Measurements from ENCODE around the gene PRR20G.

PRR20G gene

GRCh38 chr3:127262533-127262932 is 25.3 kb downstream of the PRR20G start:
- DNase-seq: no peak

- DNase-seq: no peak
Measured at GRCh38 chr3:127261925-127262324, 25.9 kb downstream of the PRR20G start.

GRCh38 chr3:127260826-127261555 is 26.9 kb downstream of the PRR20G start:
- DNase-seq: no peak

- no peak for DNase-seq
Measured at GRCh38 chr3:127260416-127260815, 27.4 kb downstream of the PRR20G start.

GRCh38 chr3:127259882-127260281 is 28.0 kb downstream of the PRR20G start:
- no peak for DNase-seq

- no peak for DNase-seq
Measured at GRCh38 chr3:127258733-127259132, 29.1 kb downstream of the PRR20G start.

GRCh38 chr3:127257351-127257750 is 30.5 kb downstream of the PRR20G start:
- DNase-seq: no peak

GRCh38 chr3:127256733-127257271 is 31.0 kb downstream of the PRR20G start:
- no peak for DNase-seq

GRCh38 chr3:127256138-127256537 is 31.7 kb downstream of the PRR20G start:
- DNase-seq: no peak

GRCh38 chr3:127255516-127255915 is 32.3 kb downstream of the PRR20G start:
- DNase-seq: no peak

GRCh38 chr3:127254730-127255129 is 33.1 kb downstream of the PRR20G start:
- DNase-seq: no peak

GRCh38 chr3:127254033-127254644 is 33.7 kb downstream of the PRR20G start:
- no peak for DNase-seq

GRCh38 chr3:127253491-127253890 is 34.4 kb downstream of the PRR20G start:
- no peak for DNase-seq

GRCh38 chr3:127252446-127252845 is 35.4 kb downstream of the PRR20G start:
- DNase-seq: no peak

GRCh38 chr3:127250032-127250431 is 37.8 kb downstream of the PRR20G start:
- DNase-seq: no peak

GRCh38 chr3:127247292-127247691 is 40.6 kb downstream of the PRR20G start:
- DNase-seq: no peak

- no peak for DNase-seq
Measured at GRCh38 chr3:127238602-127239001, 49.2 kb downstream of the PRR20G start.

GRCh38 chr3:127237835-127238234 is 50.0 kb downstream of the PRR20G start:
- DNase-seq: no peak

- DNase-seq: no peak
Measured at GRCh38 chr3:127235706-127236105, 52.1 kb downstream of the PRR20G start.

GRCh38 chr3:127234778-127235177 is 53.1 kb downstream of the PRR20G start:
- DNase-seq: no peak
